ENCODE data around the gene NCOA1. TPM values are rescaled to one million over a fixed set of nuclear protein-coding genes. Genes with fewer than 3 reads are reported as not detected.

NCOA1 gene
- total and polyA plus RNA-seq, 4 experiments from 2014 or later: 5.9 to 46.2 (median 34.8) TPM

DNA sequence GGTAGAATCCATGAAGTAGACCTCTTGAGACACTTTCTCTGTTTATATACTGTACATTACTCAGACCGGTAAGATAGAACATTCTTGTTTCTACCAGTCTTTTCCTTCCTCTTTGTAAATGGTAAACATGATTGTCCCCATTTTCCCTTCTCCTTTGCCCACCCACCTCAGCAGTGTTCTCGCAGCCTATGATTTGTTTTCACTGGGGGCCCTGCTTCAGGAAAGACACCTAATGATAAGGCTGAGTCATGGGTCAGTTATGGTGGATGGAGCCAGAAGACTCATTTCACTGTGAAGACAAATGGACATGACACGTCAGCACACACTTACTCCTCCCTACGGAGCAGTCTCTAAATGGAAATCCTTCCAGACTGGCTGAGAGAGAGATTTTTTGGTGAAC lies 325.8 kb downstream of the NCOA1 start:
- peaks cover 0 to 5% (median 2%) of the 10 kb centered on the region in 4 donors for H3K4me1 Mint-ChIP-seq
- no peak overlapping the region for H3K27ac Mint-ChIP-seq
- POLR2A ChIA-PET (ENCODE audit: partially characterized antibody): no interaction called here
- Histone ChIP-seq H3K36me3 (ENCODE audit: insufficient read depth, low read length) (peaks cover 13% of the 10 kb centered on the region), H3K4me1 (ENCODE audit: insufficient read depth, low read length) (no peaks in the 10 kb centered on the region), H3K9me3 (ENCODE audit: control insufficient read depth in 1 of 2, low read length in 2 of 2) (no peaks in the 10 kb centered on the region), H3K27ac (ENCODE audit: low read depth, low read length) (no peak overlapping the region), H3K27me3 (ENCODE audit: insufficient read depth, low read length) (no peaks in the 10 kb centered on the region), H3K4me3 (ENCODE audit: low read length in 2 of 2) (no peak overlapping the region)
- H3K9me3 Mint-ChIP-seq: no peaks in the 10 kb centered on the region
- no peaks in the 10 kb centered on the region for H3K27me3 Mint-ChIP-seq
- peaks cover 41 to 49% of the 10 kb centered on the region in 2 donors for H3K36me3 Mint-ChIP-seq
- CTCF ChIA-PET (ENCODE audit: partially characterized antibody): no interaction called here
- H3K4me3 Mint-ChIP-seq: no peak overlapping the region
- no peak for DNase-seq
- intact Hi-C loops (cut with micrococcal nuclease): no loop called here

DNA sequence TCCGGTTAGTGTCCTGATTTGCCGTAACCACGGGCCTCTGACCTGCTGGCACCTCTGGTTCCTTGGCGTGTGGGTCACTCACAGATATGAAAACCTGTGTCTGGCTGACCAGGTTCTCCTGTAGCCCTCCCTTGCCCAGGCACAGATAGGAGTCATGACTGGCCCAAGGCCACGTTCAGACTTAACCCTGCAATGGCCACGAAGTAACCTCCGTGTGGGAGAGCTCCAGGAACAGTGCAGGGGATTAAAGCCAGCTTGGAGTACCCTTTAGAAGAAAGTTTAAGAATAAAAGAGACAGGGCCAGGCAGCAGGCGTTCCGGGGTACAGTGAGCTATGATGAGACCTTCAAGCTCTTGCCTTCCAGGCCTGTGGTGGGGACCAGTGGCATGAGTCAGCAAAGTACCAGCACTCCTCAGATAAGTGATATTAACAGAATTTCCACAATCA lies 327.7 kb downstream of the NCOA1 start:
- H3K27ac Mint-ChIP-seq: peak overlapping the region in 3 of 7 donors; percentile 10 to 63 (median 46)

DNA sequence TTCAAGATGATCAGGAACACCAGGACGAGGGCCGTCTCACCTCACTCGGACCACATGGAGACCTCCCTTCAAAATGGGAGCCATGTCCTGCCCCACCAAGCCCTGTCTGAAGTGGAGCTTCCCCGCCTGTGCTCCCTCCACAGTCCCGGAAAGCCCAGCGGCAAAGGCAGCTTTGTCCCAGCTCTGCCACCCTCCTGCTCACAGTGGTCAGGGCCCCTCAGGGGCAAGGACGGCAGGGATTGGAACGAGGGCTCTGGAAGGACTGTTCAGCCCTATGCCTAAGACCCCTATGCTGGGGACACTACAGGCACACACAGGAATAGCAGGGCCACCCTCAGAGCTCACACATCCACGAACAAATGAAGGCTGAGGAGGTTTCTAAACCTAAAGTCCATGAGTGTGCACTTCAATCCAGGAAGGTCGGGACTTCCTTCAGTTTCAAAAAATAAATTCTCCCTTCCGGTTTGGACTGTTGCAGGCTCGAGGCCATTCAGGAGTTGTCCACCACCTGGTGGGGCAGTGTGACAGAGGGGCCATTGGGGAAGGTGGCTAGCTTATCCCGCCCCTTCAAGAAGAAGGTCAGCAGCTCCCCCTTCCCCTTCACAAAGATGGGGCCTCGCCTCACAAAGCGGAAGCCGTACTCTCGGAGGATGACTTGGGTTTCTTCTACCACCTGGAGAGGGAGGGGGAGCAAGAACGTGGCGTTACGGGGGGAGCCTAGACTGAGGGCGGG lies 328.6 kb downstream of the NCOA1 start:
- Histone ChIP-seq H3K9me3 (ENCODE audit: control insufficient read depth in 1 of 2, low read length in 2 of 2) (no peaks in the 10 kb centered on the region), H3K4me3 (ENCODE audit: low read length in 2 of 2) (no peak overlapping the region), H3K4me1 (ENCODE audit: insufficient read depth, low read length) (no peaks in the 10 kb centered on the region), H3K27me3 (ENCODE audit: insufficient read depth, low read length) (no peaks in the 10 kb centered on the region), H3K36me3 (ENCODE audit: insufficient read depth, low read length) (peaks cover 13% of the 10 kb centered on the region), H3K27ac (ENCODE audit: low read depth, low read length) (no peak overlapping the region)
- Mint-ChIP-seq H3K27me3 (no peaks in the 10 kb centered on the region), H3K9me3 (no peaks in the 10 kb centered on the region), H3K4me3 (no peak overlapping the region), H3K27ac (no peak overlapping the region), H3K4me1 (peaks cover 0 to 5% (median 0%) of the 10 kb centered on the region in 4 donors), H3K36me3 (peaks cover 38 to 59% of the 10 kb centered on the region in 2 donors)
- CTCF ChIA-PET (ENCODE audit: partially characterized antibody): interaction anchor here (1.0 to 1.6 kb wide), 3 partner anchors 9 to 409 kb away, joined by 3 read pairs; no protein-coding TSS in a partner anchor
- POLR2A ChIA-PET (ENCODE audit: partially characterized antibody): no interaction called here
- no peak for DNase-seq
- intact Hi-C loops (cut with micrococcal nuclease): no loop called here

More for the DNA sequence above, 327.7 kb downstream of the NCOA1 start:
- no peaks in the 10 kb centered on the region for H3K9me3 Mint-ChIP-seq
- no peak for DNase-seq
- peaks cover 0 to 5% (median 2%) of the 10 kb centered on the region in 4 donors for H3K4me1 Mint-ChIP-seq
- ChIA-PET POLR2A (ENCODE audit: partially characterized antibody) (interaction anchor here (1.1 kb wide), 1 partner anchor 26 kb away, joined by 3 read pairs; the partner anchor contains the start of genes CENPO and PTRHD1), CTCF (ENCODE audit: partially characterized antibody) (interaction anchor here (1.0 to 1.6 kb wide), 4 partner anchors 9 to 408 kb away, joined by 3 to 7 read pairs (median 3); no protein-coding TSS in a partner anchor)
- peaks cover 44 to 59% of the 10 kb centered on the region in 2 donors for H3K36me3 Mint-ChIP-seq
- no peak overlapping the region for H3K27ac ChIP-seq (ENCODE audit: low read depth, low read length)
- no peaks in the 10 kb centered on the region for H3K9me3 ChIP-seq (ENCODE audit: control insufficient read depth in 1 of 2, low read length in 2 of 2)
- H3K27me3 Mint-ChIP-seq: no peaks in the 10 kb centered on the region
- H3K4me3 Mint-ChIP-seq: no peak overlapping the region
- H3K4me1 ChIP-seq (ENCODE audit: insufficient read depth, low read length): no peaks in the 10 kb centered on the region
- peaks cover 13% of the 10 kb centered on the region for H3K36me3 ChIP-seq (ENCODE audit: insufficient read depth, low read length)
- no peaks in the 10 kb centered on the region for H3K27me3 ChIP-seq (ENCODE audit: insufficient read depth, low read length)
- intact Hi-C loops (cut with micrococcal nuclease): no loop called here
- no peak overlapping the region for H3K4me3 ChIP-seq (ENCODE audit: low read length in 2 of 2)

DNA sequence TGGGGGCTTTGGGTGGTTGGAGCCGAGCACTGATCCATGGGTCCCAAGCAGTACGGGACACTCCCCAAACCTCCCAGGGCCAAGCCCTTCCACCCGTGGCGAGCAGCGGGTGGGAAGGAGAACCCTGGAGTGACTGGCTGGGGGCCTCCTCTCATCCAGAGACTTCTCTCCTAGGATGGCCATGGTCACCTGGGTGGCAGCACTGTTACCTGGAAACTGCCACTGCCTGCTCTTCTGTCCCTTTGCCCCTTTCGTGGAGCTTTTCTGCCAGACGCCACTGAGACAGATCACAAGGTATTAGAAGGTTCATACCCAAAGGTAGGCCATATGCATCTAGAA lies 329.1 kb downstream of the NCOA1 start:
- H3K9me3 Mint-ChIP-seq: no peaks in the 10 kb centered on the region
- H3K36me3 Mint-ChIP-seq: peaks cover 38 to 59% of the 10 kb centered on the region in 2 donors
- DNase-seq: no peak
- H3K27me3 Mint-ChIP-seq: no peaks in the 10 kb centered on the region
- no peak overlapping the region for H3K27ac ChIP-seq (ENCODE audit: low read depth, low read length)
- POLR2A ChIA-PET (ENCODE audit: partially characterized antibody): no interaction called here
- no peak overlapping the region for H3K27ac Mint-ChIP-seq
- intact Hi-C loops (cut with micrococcal nuclease): no loop called here
- peaks cover 13% of the 10 kb centered on the region for H3K36me3 ChIP-seq (ENCODE audit: insufficient read depth, low read length)
- no peak overlapping the region for H3K4me3 Mint-ChIP-seq
- no peaks in the 10 kb centered on the region for H3K27me3 ChIP-seq (ENCODE audit: insufficient read depth, low read length)
- peaks cover 0 to 5% (median 0%) of the 10 kb centered on the region in 4 donors for H3K4me1 Mint-ChIP-seq
- H3K4me3 ChIP-seq (ENCODE audit: low read length in 2 of 2): no peak overlapping the region
- no peaks in the 10 kb centered on the region for H3K9me3 ChIP-seq (ENCODE audit: control insufficient read depth in 1 of 2, low read length in 2 of 2)
- no peaks in the 10 kb centered on the region for H3K4me1 ChIP-seq (ENCODE audit: insufficient read depth, low read length)
- CTCF ChIA-PET (ENCODE audit: partially characterized antibody): interaction anchor here (1.6 kb wide), 1 partner anchor 398 kb away, joined by 3 read pairs; no protein-coding TSS in a partner anchor

Other genes starting within 250 kb of the NCOA1 start
- 100 to 1,000 TPM; 133 to 135 TPM for gene ITSN2, start 130.7 kb upstream of the NCOA1 start, total RNA-seq
- gene ITSN2, start 130.7 kb upstream of the NCOA1 start, polyA plus RNA-seq: 10 to 100 TPM; 39.8 to 72.1 TPM

Data from CD4-positive, alpha-beta memory T cell (primary cell).